Loucy (cell line): Measurements from ENCODE around the gene FAM174A.

Source experiments
- H2AFZ ChIP-seq: fragments of 200-600 bp; sonication (generic); 2 replicates; pipeline ENCODE4 v1.6.0; 2016; ENCODE audit warnings: antibody characterized with exemption, mild to moderate bottlenecking, low read length, moderate library complexity
- H3F3A ChIP-seq: fragments of 200-600 bp; 2 replicates; pipeline ENCODE4 v1.6.0; 2016; ENCODE audit warnings: antibody characterized with exemption, low read depth, mild to moderate bottlenecking
- H3K27me3 ChIP-seq: fragments of 200-600 bp; sonication (generic); 2 replicates; pipeline ENCODE4 v1.6.1; 2014; ENCODE audit warnings: low read length, mild to moderate bottlenecking; ENCODE audit not compliant: insufficient read depth, poor library complexity, severe bottlenecking
- H3K36me3 ChIP-seq: fragments of 200-600 bp; sonication (generic); 2 replicates; pipeline ENCODE4 v1.6.1; 2016; ENCODE audit warnings: low read length; ENCODE audit not compliant: insufficient read depth
- H3K4me1 ChIP-seq: fragments of 200-600 bp; sonication (generic); 2 replicates; pipeline ENCODE4 v1.5.1; 2014; ENCODE audit warnings: low read length, mild to moderate bottlenecking; ENCODE audit not compliant: insufficient read depth, poor library complexity, severe bottlenecking
- H3K4me2 ChIP-seq: fragments of 200-600 bp; sonication (generic); 2 replicates; pipeline ENCODE4 v1.6.0; 2014; ENCODE audit warnings: antibody characterized with exemption, low read length, low read depth, mild to moderate bottlenecking; ENCODE audit not compliant: poor library complexity, severe bottlenecking
- H3K4me3 ChIP-seq: fragments of 200-600 bp; sonication (generic); 2 replicates; pipeline ENCODE4 v1.5.1; 2014; ENCODE audit warnings: low read length, mild to moderate bottlenecking, mixed read lengths; ENCODE audit not compliant: poor library complexity, severe bottlenecking
- H3K79me2 ChIP-seq: fragments of 200-600 bp; sonication (generic); 2 replicates; pipeline ENCODE4 v1.6.1; 2014; ENCODE audit warnings: low read length; ENCODE audit not compliant: insufficient read depth
- H3K9ac ChIP-seq: fragments of 200-600 bp; sonication (generic); 2 replicates; pipeline ENCODE4 v1.6.0; 2014; ENCODE audit warnings: mild to moderate bottlenecking, low read depth, low read length, moderate library complexity; ENCODE audit not compliant: poor library complexity, severe bottlenecking
- H3K9me2 ChIP-seq: fragments of 200-600 bp; sonication (generic); replicated peaks from 2 replicates; pipeline ENCODE4 v1.6.1; 2016; ENCODE audit warnings: low read depth, low read length, mixed read lengths
- H3K9me3 ChIP-seq: fragments of 200-600 bp; sonication (generic); 2 replicates; pipeline ENCODE4 v1.6.1; 2014; ENCODE audit warnings: mild to moderate bottlenecking, antibody characterized with exemption, low read length, low read depth; ENCODE audit not compliant: insufficient read depth
- H4K20me1 ChIP-seq: fragments of 200-600 bp; sonication (generic); 2 replicates; pipeline ENCODE4 v1.6.0; 2014; ENCODE audit warnings: antibody characterized with exemption, low read length, mild to moderate bottlenecking; ENCODE audit not compliant: insufficient read depth, poor library complexity, severe bottlenecking
- CTCF ChIP-seq: fragments of 200-600 bp; sonication (generic); conservative IDR thresholded peaks from 2 replicates; pipeline ENCODE4 v1.5.1; 2014; ENCODE audit warnings: mild to moderate bottlenecking, antibody characterized with exemption, low read length
- EZH2phosphoT487 ChIP-seq: fragments of 200-600 bp; IDR thresholded peaks from 2 replicates; pipeline ENCODE4 v1.6.1; 2018; ENCODE audit warnings: antibody characterized with exemption, mild to moderate bottlenecking, moderate library complexity, borderline replicate concordance

FAM174A gene

GRCh38 chr5:100517301-100517974 is 17.7 kb upstream of the FAM174A start:
- Histone ChIP-seq H3K4me1 (no peaks in the 10 kb centered on the region), H3K79me2 (no peaks in the 10 kb centered on the region), H3K27me3 (no peaks in the 10 kb centered on the region), H3K9me3 (no peaks in the 10 kb centered on the region), H3K4me3 (no peak overlapping the region), H3K9me2 (no peaks in the 10 kb centered on the region), H3K36me3 (no peaks in the 10 kb centered on the region), H3K9ac (no peak overlapping the region), H4K20me1 (no peaks in the 10 kb centered on the region), H3K4me2 (no peak overlapping the region), H3F3A (no peaks in the 10 kb centered on the region), H2AFZ (no peak overlapping the region)
- TF ChIP-seq CTCF, result no peak
- TF ChIP-seq EZH2phosphoT487, result no peak

- Histone ChIP-seq H3K9ac (no peak overlapping the region), H2AFZ (no peak overlapping the region), H3F3A (no peaks in the 10 kb centered on the region), H3K27me3 (no peaks in the 10 kb centered on the region), H3K9me3 (no peaks in the 10 kb centered on the region), H3K4me2 (no peak overlapping the region), H3K4me1 (no peaks in the 10 kb centered on the region), H4K20me1 (no peaks in the 10 kb centered on the region), H3K4me3 (no peak overlapping the region), H3K36me3 (no peaks in the 10 kb centered on the region), H3K79me2 (no peaks in the 10 kb centered on the region), H3K9me2 (no peaks in the 10 kb centered on the region)
- TF ChIP-seq EZH2phosphoT487 (no peak), CTCF (no peak)
These were observed 16.8 kb upstream of the FAM174A start for GRCh38 chr5:100518377-100518776.

GRCh38 chr5:100519075-100519474 is 16.1 kb upstream of the FAM174A start:
- Histone ChIP-seq H3K9me3 (no peaks in the 10 kb centered on the region), H3K36me3 (no peaks in the 10 kb centered on the region), H3K4me3 (no peak overlapping the region), H3F3A (no peaks in the 10 kb centered on the region), H2AFZ (no peak overlapping the region), H3K4me2 (no peak overlapping the region), H3K4me1 (no peaks in the 10 kb centered on the region), H3K9ac (no peak overlapping the region), H3K79me2 (no peaks in the 10 kb centered on the region), H3K9me2 (no peaks in the 10 kb centered on the region), H4K20me1 (no peaks in the 10 kb centered on the region), H3K27me3 (no peaks in the 10 kb centered on the region)
- TF ChIP-seq EZH2phosphoT487 (no peak), CTCF (no peak)
